Aorta (tissue), 5 donors: Measurements from ENCODE around the gene DHCR7. TPM values are rescaled to one million over a fixed set of nuclear protein-coding genes. Genes with fewer than 3 reads are reported as not detected.

Experiments used
- ATAC-seq: fragments of 200-7000 bp; cut with Tn5 transposase; one replicate; pipeline ENCODE4 v1.9.1; 2022; ENCODE audit warnings: moderate library complexity; ENCODE audit not compliant: low FRiP score
- DNase-seq, 2 donors: peaks; one replicate each; pipeline ENCODE4 v3.0.0-alpha.2; 2020
- H3K27ac ChIP-seq, 2 donors: one replicate each; pipeline ENCODE4 v1.5.1; 2013; ENCODE audit warnings: low read length in 2 of 2, mild to moderate bottlenecking in 2 of 2, moderate library complexity in 2 of 2, control low read depth in 1 of 2, inconsistent platforms in 1 of 2, low read depth in 1 of 2
- H3K27me3 ChIP-seq, 2 donors: one replicate each; pipeline ENCODE4 v1.6.1; 2013; ENCODE audit warnings: control low read depth in 1 of 2, low read length in 1 of 2, mild to moderate bottlenecking in 1 of 2, moderate library complexity in 1 of 2; ENCODE audit not compliant: insufficient read depth in 2 of 2, control insufficient read depth in 1 of 2
- H3K36me3 ChIP-seq, 2 donors: one replicate each; pipeline ENCODE4 v1.6.1; 2013; ENCODE audit warnings: control low read depth in 1 of 2, low read length in 1 of 2, mild to moderate bottlenecking in 1 of 2; ENCODE audit not compliant: insufficient read depth in 2 of 2, control insufficient read depth in 1 of 2
- H3K4me1 ChIP-seq, 2 donors: one replicate each; pipeline ENCODE4 v1.6.1; 2013; ENCODE audit warnings: low read length in 2 of 2, control low read depth in 1 of 2, mild to moderate bottlenecking in 1 of 2, moderate library complexity in 1 of 2; ENCODE audit not compliant: insufficient read depth in 2 of 2, control insufficient read depth in 1 of 2
- H3K4me3 ChIP-seq, 2 donors: one replicate each; pipeline ENCODE4 v1.5.1; 2013; ENCODE audit warnings: low read length in 2 of 2, control low read depth in 1 of 2, mild to moderate bottlenecking in 1 of 2
- H3K9me3 ChIP-seq: one replicate; pipeline ENCODE4 v1.6.1; 2013; ENCODE audit warnings: mild to moderate bottlenecking, low read length; ENCODE audit not compliant: control insufficient read depth
- WGBS, 2 donors: extraction: QIAGEN DNeasy Blood & Tissue Kit; methylation state at CpG; one replicate each; pipeline ENCODE4 v1.1.7; 2013; 5-methylcytosine and 5-hydroxymethylcytosine counted together
- intact Hi-C, 2 donors: fragments of 100-400 bp; cut with DNase I; formaldehyde crosslinking; loops; one replicate each; pipeline versions ENCODE4 v1.14.2 to v1.15.0; 2022
- polyA plus RNA-seq, 2 donors: library from polyadenylated mRNA; stranded (reverse); fragments of 200-250 nt; gene quantifications; one replicate each; pipeline ENCODE4 v1.2.3, GENCODE V29; 2013
- total RNA-seq, 2 donors: library from RNA; stranded (reverse); fragmentation: NEBNext Ultra II Directional; extraction: Animal tissue kit (Norgen Biotek cat#: 25700); gene quantifications; one replicate each; pipeline ENCODE4 v1.2.1, GENCODE V29; 2021
- donor health status: healthy with polysubstance abuse.
- donor health status: Bipolar disorder and iron deficiency.
- donor health status: DM: no; HTN: no; CAD: no.
- donor health status: DM: no; HTN: no; CAD: no.
- donor health status: DM: yes; HTN: yes; CAD: no.

Gene DHCR7
- total and polyA plus RNA-seq, 4 donors, result 4.2 to 27.8 (median 13.1) TPM

- H3K27me3 ChIP-seq, result no peaks in the 10 kb centered on the region
- no peak overlapping the region for H3K4me3 ChIP-seq
- H3K4me1 ChIP-seq, result no peaks in the 10 kb centered on the region
- no peak overlapping the region for H3K27ac ChIP-seq
- no peaks in the 10 kb centered on the region for H3K9me3 ChIP-seq
- ATAC-seq (no peak), DNase-seq (peak in 1 of 2 donors; percentile 58)
- peaks cover 0 to 21% of the 10 kb centered on the region in 2 donors for H3K36me3 ChIP-seq
- WGBS, 2 donors, result 76 to 78% methylated on average over 15 of the region's 15 CpGs
- intact Hi-C loops, result no loop called here
Measured at GRCh38 chr11:71489311-71490043, 41.3 kb upstream of the DHCR7 start.

DNA sequence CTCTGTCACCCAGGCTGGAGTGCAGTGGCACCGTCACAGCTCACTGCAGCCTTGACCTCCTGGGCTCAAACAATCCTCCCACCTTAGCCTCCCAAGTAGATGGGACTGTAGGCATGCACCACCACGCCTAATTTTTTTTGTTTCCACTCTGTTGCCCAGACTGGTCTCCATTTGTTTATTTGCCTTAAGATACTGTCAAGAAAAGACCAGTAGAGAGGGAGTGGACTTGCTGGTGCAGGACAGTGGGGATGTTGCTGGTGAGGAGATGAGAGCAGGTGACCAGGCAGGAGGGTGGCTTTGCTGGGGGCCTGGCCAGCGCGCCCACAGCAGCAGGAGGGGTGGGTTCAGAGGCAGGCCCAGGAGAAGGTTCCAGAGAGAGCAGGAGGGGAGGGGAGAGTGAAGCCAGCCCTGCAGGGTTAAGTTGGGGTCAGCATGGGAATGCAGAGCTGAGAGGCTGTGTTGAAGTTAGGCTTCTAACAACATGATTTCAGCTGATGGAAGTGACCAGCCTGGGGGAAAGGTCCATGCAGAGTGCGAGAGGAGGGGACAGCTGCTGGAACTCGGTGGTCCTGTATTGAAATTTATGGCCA lies 40.6 kb upstream of the DHCR7 start:
- DNase-seq (peak in 1 of 2 donors; percentile 13), ATAC-seq (no peak)
- intact Hi-C loops, result no loop called here
- H3K4me3 ChIP-seq, result no peak overlapping the region
- peaks cover 0 to 21% of the 10 kb centered on the region in 2 donors for H3K36me3 ChIP-seq
- whole genome bisulfite sequencing, 2 donors, result 79 to 88% methylated on average over 6 of the region's 6 CpGs
- no peaks in the 10 kb centered on the region for H3K9me3 ChIP-seq
- H3K27ac ChIP-seq, result no peak overlapping the region
- no peaks in the 10 kb centered on the region for H3K4me1 ChIP-seq
- no peaks in the 10 kb centered on the region for H3K27me3 ChIP-seq

DNA sequence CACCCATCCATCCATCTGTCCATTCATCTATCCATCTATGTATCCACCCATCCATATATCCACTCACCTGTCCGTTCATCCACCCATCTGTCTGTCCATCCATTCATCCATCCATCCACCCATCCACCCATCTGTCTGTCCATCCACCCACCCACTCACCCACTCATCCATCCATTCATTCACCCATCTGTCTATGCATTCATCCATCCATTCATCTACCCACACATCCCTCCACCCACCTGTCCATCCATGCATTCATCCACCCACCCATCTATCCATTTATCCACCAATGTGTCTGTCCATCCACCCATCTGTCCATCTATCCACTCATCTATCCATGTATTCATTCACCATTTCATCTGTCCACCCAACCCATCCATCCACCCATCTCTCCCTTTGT lies 38.1 kb upstream of the DHCR7 start:
- no peak for DNase-seq
- H3K9me3 ChIP-seq, result no peaks in the 10 kb centered on the region
- H3K36me3 ChIP-seq, result peaks cover 0 to 24% of the 10 kb centered on the region in 2 donors
- no peak overlapping the region for H3K4me3 ChIP-seq
- H3K4me1 ChIP-seq, result no peaks in the 10 kb centered on the region
- intact Hi-C loops, result no loop called here
- ATAC-seq, result no peak
- no peak overlapping the region for H3K27ac ChIP-seq
- H3K27me3 ChIP-seq, result no peaks in the 10 kb centered on the region
- 89 to 97% methylated on average over 1 of the region's 1 CpG for WGBS, 2 donors

- H3K36me3 ChIP-seq, result peaks cover under 1 to 23% of the 10 kb centered on the region in 2 donors
- DNase-seq, result peak in 1 of 2 donors; percentile 51
- no peaks in the 10 kb centered on the region for H3K27me3 ChIP-seq
- intact Hi-C loops, result no loop called here
- H3K27ac ChIP-seq, result no peak overlapping the region
- no peak overlapping the region for H3K4me3 ChIP-seq
- no peaks in the 10 kb centered on the region for H3K9me3 ChIP-seq
- 93 to 94% methylated on average over 18 of the region's 18 CpGs for WGBS, 2 donors
- ATAC-seq, result no peak
- H3K4me1 ChIP-seq, result no peaks in the 10 kb centered on the region
Measured at GRCh38 chr11:71485466-71485865, 37.3 kb upstream of the DHCR7 start.

DNA sequence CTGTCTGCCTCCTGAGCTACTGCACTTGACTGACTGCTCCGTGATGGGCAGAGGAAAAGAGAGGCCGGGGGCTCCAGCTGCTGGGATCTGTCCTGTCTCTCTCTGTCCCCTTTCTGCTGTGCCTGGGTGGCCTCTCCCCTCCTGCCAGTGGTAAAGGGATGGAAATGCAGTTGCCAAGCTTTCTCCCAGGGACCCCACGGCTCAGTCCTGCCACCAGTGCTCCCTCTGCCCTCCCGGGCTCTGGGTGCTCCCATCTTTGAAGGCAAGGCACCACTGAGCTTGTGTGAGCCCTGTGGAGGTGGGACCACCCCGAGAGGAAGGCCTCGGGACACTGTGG lies 36.8 kb upstream of the DHCR7 start:
- 87 to 88% methylated on average over 6 of the region's 6 CpGs for WGBS, 2 donors
- DNase-seq, result peak in 1 of 2 donors; percentile 38
- Histone ChIP-seq H3K9me3 (no peaks in the 10 kb centered on the region), H3K4me3 (no peak overlapping the region), H3K4me1 (no peaks in the 10 kb centered on the region), H3K27ac (no peak overlapping the region), H3K27me3 (no peaks in the 10 kb centered on the region), H3K36me3 (peaks cover 5 to 23% of the 10 kb centered on the region in 2 donors)
- no peak for ATAC-seq
- intact Hi-C loops, result no loop called here

GRCh38 chr11:71484248-71485062 lies 36.3 kb upstream of the DHCR7 start:
- DNase-seq (peak; percentile 31 to 61), ATAC-seq (no peak)
- peaks cover 5 to 23% of the 10 kb centered on the region in 2 donors for H3K36me3 ChIP-seq
- intact Hi-C loops, result no loop called here
- no peak overlapping the region for H3K27ac ChIP-seq
- H3K4me3 ChIP-seq, result no peak overlapping the region
- H3K9me3 ChIP-seq, result no peaks in the 10 kb centered on the region
- H3K4me1 ChIP-seq, result no peaks in the 10 kb centered on the region
- WGBS, 2 donors, result 91 to 92% methylated on average over 23 of the region's 23 CpGs
- H3K27me3 ChIP-seq, result no peaks in the 10 kb centered on the region

- Histone ChIP-seq H3K4me1 (no peaks in the 10 kb centered on the region), H3K9me3 (no peaks in the 10 kb centered on the region), H3K4me3 (no peak overlapping the region), H3K27ac (no peak overlapping the region), H3K27me3 (no peaks in the 10 kb centered on the region), H3K36me3 (peaks cover 5 to 24% of the 10 kb centered on the region in 2 donors)
- DNase-seq, result peak in 1 of 2 donors; percentile 7
- intact Hi-C loops, result no loop called here
- 95 to 96% methylated on average over 6 of the region's 6 CpGs for WGBS, 2 donors
- no peak for ATAC-seq
Measured at GRCh38 chr11:71483692-71484091, 35.5 kb upstream of the DHCR7 start.

GRCh38 chr11:71482746-71483364 lies 34.7 kb upstream of the DHCR7 start:
- 97% methylated on average over 13 of the region's 13 CpGs for WGBS, 2 donors
- H3K9me3 ChIP-seq, result no peaks in the 10 kb centered on the region
- intact Hi-C loops, result no loop called here
- peak in 1 of 2 donors; percentile 28 for DNase-seq
- peaks cover 5 to 25% of the 10 kb centered on the region in 2 donors for H3K36me3 ChIP-seq
- no peak overlapping the region for H3K27ac ChIP-seq
- H3K4me1 ChIP-seq, result no peaks in the 10 kb centered on the region
- H3K27me3 ChIP-seq, result no peaks in the 10 kb centered on the region
- no peak overlapping the region for H3K4me3 ChIP-seq
- no peak for ATAC-seq
